HG03159 (cell line): Measurements from ENCODE around the gene LTC4S.
A peak's percentile ranks its signal among the peaks of the same experiment; 100 is the strongest.

Experiments used
- ATAC-seq: cut with Tn5 transposase; IDR thresholded peaks from one replicate; pipeline ENCODE4 v1.9.1; 2021; ENCODE audit warnings: mild to moderate bottlenecking, moderate library complexity; ENCODE audit not compliant: unreplicated experiment

LTC4S gene

DNA sequence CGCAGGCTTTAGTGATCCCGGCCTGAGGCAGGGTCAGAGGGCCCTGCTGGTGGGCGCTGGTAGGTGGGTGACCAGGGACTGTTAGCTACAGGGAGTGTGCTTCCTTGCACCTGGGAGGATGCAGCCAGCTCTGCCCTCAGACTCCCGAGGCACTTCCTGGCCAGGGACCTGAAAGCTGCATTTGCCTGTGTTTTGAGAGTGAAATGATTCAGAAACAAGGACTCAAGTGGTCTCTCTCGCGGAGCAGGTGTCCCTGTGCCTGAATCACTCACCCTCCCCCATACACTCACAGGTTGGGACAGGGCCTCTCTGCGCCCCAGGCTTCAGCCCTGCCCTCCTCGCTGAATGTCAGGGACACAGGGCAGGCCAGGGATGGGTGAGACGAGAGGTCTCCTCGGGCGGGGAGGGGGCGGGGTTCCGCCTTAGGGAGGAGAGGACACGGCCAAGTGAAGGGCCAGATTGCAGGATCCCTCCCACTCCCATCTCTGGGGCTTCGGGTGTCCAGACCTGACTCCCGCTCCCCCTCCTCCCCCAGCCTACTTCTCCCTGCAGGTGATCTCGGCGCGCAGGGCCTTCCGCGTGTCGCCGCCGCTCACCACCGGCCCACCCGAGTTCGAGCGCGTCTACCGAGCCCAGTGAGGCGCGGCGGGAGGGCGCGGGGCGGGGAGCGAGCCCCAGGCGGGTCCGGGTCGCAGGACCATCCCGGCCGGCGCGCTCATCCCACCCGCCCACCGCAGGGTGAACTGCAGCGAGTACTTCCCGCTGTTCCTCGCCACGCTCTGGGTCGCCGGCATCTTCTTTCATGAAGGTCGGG lies 1.5 kb downstream of the LTC4S start:
- ATAC-seq = no peak

DNA sequence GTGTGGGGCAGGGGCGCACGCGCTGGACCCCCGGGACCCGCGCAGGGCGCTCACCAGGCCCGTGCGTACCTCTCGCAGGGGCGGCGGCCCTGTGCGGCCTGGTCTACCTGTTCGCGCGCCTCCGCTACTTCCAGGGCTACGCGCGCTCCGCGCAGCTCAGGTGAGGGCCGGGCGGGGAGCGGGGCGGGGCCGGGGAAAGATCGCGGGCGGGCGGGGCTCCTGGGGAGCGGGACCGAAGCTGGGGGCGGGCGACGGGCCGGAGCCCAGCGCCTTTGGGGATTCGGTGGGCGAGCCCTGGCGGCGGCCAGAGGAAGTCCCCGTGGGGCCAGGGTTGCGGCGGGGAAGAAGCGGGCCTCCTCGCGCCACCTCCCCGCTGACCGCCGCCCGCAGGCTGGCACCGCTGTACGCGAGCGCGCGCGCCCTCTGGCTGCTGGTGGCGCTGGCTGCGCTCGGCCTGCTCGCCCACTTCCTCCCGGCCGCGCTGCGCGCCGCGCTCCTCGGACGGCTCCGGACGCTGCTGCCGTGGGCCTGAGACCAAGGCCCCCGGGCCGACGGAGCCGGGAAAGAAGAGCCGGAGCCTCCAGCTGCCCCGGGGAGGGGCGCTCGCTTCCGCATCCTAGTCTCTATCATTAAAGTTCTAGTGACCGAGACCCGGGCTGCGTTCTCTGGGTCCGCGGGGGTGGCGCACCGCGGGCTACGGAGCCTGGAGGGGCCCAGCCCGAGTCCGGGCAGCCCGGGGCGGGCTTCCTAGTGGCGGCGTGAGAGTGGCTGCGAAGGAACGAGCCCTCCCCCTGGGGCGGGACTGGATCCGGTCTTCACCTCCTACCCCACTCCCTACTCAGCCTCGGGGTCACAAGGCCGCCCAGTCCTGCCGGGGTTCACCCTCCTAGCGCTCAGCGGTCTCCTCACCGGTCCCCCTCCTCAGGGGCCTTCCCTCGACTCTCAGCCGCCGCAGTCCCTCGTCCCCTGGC lies 2.4 kb downstream of the LTC4S start:
- ATAC-seq = peak; percentile 68

DNA sequence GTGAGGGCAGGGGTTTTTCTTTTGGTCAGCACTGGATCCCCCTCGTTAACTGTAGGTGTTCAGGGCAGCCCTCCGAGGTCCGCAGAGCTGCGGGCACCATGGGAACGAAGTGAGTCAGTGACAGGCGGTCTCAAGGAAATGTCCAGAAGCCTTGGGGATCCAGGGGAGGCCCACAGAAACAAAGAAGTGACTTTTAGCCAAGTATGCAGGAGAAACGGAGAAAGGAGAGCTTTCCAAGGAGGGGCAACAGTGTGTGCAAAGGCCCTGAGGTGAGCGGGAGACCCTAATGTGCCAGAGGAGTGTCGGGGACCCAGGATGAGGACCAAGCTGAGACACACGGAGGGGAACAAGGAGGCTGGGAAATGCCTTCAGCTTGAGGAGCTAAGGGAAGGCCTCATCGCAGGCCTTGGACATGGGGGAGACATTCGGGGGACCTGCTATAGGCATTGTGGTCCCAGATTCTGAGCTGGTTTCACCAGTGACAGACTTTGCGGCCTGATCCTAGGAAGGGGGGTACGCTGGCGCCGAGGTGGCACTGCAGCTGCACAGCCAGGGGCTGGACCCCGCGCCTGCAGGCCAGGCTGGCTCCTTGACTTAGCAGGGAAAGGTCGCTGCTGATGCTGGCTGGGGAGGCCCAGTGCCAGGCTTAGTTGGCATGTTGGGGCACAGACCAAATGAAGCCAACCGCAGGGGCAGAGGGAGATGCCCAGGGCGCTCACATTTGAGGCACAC lies 3.3 kb downstream of the LTC4S start:
- ATAC-seq = no peak

GRCh38 chr5:179797741-179798140 lies 4.0 kb downstream of the LTC4S start:
- no peak for ATAC-seq

DNA sequence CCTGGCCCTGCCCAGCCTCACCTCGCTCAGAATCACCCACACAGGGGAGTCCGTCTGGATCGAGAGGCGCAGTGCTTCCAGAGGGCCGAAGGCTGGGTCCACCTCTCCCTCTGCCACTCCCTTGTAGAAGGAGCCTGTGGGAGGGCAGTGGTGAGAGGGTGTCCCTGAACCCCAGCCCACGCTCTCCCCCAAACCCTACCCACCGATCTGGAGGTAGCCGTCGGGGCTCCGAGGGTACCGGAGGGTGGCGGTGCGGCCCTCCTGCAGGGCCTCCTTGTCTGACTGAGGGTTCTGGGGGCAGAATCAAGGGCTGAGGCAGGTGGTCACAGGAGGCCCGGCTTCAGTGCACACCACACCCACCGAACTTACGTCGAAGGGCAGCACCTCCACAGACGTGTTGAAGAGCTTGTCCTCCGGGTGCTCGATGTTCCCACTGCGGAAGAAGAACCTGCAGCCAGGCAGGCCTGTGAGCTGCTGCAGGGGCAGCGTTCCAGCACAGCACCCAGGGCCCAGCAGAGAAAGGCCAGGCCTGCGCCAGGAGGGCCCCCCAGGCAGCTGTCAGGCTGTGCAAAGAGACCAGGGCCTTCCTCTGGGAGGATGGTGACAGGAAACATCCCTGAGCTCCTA lies 4.5 kb downstream of the LTC4S start:
- ATAC-seq = no peak

GRCh38 chr5:179798771-179799643 lies 5.2 kb downstream of the LTC4S start:
- ATAC-seq = no peak

GRCh38 chr5:179799644-179799973 lies 5.8 kb downstream of the LTC4S start:
- no peak for ATAC-seq

DNA sequence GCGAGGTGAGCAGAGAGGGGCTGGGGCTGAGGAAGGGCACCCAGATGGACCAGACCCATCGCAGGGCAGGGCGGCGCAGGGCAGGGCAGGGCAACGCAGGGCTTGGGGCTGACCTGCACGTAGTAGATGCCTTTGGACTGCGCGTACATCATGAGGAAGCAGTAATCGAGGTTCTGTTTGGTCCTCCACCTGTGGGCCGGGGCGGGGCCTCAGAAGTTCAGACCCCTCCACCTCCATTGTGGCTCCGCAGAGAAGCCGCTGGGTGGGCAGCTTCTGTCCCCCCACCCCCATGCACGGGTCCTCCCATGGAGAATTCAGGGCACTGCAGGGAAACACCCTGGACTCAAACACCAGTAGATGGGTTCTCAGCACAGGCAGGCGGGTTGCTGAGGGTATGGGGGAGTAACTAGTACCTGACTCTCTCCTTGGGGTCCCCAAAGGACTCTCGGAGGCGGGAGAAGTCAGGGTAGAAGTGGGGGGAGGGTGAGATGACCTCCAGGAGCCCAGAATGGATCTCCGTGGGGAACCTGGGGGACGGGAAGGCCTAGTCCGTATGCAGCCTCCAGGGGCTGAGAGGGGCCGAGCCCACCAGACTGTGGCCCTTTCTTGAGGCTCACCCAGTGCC lies 6.4 kb downstream of the LTC4S start:
- ATAC-seq = no peak

GRCh38 chr5:179800696-179801201 lies 7.0 kb downstream of the LTC4S start:
- ATAC-seq = no peak

DNA sequence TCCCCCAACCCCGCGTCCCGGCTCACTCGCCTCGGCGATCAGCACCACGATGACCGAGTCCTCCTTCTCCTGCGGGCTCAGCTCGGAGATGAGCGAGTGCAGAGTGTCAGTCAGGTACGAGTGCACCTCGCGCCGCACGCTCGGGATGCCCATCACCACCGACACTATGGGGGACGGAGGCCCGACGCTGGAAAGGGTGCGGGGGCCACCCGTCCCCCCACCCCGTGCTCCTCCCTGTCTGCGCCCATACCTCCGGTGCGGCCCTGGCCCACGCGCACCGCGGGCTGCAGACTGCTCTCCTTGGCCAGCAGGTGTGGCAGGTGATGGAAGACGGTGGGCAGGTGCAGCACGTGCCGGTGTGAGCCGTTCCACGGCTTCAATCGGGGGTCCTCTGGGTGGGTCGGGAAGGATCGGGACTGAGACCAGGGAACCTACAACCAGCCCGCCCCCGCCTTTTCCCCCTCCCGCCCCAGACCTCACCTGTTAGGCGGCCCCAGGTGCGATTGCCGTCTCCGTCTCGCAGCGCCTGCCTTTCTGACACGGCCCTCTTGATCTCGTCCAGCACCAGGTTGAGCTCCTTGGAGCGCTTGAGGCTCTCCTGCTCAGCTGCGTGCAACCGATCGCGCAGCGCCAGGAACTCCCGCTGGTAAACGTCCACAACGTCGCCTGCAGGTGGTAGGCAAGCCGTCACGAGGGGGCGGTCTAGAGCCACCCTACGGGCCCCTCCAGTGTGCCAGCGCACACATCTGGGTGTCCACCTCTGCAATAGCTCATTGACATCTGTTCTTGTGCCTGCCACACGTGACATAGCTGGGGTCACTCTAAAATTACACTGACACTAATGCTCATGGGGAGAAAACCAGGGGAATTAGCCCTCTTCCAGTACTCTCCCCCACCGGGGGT lies 7.8 kb downstream of the LTC4S start:
- no peak for ATAC-seq

GRCh38 chr5:179802207-179802883 lies 8.6 kb downstream of the LTC4S start:
- no peak for ATAC-seq

GRCh38 chr5:179802950-179803562 lies 9.3 kb downstream of the LTC4S start:
- no peak for ATAC-seq

GRCh38 chr5:179803651-179804554 lies 10.1 kb downstream of the LTC4S start:
- no peak for ATAC-seq

- ATAC-seq = no peak
Observed at GRCh38 chr5:179804555-179804947, 10.8 kb downstream of the LTC4S start.

DNA sequence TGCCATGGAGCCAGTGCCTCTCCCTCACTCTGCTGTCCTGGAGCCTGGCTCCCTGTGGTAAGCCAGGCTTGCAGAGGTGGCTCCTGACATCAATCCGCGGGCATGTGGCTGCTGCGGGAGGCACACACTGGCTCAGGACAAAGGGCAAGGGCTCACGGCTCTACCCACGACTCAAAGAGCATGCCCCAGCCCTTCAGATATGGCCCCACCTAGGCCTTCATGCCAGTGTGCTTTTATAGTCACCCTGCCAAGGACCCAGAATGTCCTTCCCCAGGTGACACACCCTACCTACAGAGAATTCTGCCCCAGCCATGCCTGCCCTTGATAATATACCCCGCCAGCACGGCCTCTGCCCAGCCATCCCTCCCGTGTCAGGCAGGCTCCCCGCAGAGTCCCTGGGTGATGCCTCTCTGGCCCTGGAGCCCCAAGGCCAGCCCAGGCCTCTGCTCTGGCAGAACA lies 11.3 kb downstream of the LTC4S start:
- no peak for ATAC-seq
